Stimulated activated CD8-positive, alpha-beta memory T cell treated with anti-CD3 and anti-CD28 coated beads, Interleukin-12 subunit alpha, Interleukin-12 subunit beta, amount 100 ng/mL, for 4 hours (primary cell): ENCODE data around the gene REP15.
"Not testable (repeated sequence)": the region's sequence is repeated elsewhere in the genome, so short reads cannot be mapped to it uniquely, and the experiment has no call there.

Source experiments
- DNase-seq: peaks from one replicate; pipeline ENCODE4 v3.0.0-alpha.2; 2020; ENCODE audit warnings: low read depth

REP15 gene, protein sequence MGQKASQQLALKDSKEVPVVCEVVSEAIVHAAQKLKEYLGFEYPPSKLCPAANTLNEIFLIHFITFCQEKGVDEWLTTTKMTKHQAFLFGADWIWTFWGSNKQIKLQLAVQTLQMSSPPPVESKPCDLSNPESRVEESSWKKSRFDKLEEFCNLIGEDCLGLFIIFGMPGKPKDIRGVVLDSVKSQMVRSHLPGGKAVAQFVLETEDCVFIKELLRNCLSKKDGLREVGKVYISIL

DNA sequence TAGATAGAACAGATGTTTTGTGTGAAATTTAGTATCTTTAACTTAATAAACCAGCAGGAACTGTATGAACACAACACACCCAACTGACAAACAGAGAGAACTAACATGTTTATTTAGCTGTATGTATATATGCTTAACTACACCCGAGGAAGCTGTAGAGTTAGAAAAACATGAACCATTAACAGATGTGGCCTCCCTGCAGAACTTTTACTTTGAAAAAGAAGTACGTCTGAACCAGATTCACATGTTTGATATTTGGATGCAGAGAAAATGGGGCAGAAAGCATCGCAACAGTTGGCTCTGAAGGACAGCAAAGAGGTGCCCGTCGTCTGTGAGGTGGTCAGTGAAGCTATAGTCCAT lies at the start of gene REP15:
REP15 (plus strand) TSS at position 155 of the 360 bp plus-strand sequence; CDS start at position 271, 116 bp downstream.
- DNase-seq: no peak

DNA sequence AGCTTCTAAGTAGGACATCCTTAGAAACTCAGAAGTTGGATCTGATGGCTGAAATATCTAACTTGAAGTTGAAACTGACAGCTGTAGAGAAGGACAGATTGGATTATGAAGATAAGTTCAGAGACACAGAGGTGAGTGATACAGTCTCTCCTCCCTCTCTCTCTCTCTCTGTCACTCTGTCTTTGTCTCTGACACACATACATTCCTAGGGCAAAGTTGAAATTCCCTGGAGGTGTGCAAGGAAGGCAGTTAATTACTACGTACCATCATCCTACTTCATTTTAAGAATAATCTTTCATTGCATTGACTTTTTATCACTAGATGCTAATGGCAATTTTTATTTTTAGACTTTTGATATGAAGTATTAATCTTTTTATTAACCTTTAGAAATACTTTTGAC lies 46.2 kb upstream of the REP15 start:
- no peak for DNase-seq

DNA sequence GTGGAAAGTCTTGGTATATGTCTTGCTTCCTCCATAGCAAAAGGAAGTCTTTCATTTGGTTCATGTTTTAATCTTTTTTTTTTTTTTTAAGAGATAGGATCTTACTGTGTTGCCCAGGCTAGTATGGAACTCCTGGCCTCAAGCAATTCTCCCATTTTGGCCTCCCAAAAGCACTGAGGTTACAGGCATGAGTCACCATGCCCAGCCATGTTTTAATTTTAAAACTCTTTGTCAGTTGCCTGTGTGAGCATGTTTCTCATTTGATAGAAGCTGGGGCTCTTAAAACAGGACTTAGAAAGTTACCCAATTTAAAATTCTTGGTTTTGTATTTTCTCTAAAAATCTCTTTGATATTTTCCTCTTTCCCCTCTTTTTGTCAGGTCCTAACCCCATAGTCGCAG lies 45.0 kb upstream of the REP15 start:
- DNase-seq: no peak

DNA sequence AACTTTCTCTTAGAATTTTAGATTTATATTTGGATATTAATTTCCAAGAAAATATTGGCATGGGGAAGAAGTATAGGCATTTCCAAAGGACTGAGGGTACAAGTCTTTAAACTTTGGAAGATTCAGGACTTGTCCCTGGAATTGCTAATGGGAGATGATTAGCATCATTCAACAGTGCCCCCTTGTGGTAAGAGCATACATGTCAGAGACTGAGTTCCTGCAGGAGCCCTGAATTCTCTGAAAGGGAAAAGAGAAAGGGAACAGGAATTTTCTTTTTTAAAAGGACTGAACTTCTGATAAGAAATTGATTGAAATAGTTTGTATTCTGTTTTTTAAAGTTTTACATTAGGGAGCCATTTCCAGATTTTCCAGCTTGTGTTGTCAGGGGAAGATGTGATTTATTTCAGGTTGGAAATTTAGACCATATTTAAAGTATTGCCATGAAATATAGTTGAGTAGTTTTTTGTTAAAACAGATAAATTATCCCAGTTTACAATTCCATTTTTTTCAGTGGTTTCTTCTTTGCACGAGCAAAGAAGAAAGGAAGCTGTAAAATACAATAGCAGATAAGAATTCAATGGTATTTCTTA lies 44.0 kb upstream of the REP15 start:
- no peak for DNase-seq

DNA sequence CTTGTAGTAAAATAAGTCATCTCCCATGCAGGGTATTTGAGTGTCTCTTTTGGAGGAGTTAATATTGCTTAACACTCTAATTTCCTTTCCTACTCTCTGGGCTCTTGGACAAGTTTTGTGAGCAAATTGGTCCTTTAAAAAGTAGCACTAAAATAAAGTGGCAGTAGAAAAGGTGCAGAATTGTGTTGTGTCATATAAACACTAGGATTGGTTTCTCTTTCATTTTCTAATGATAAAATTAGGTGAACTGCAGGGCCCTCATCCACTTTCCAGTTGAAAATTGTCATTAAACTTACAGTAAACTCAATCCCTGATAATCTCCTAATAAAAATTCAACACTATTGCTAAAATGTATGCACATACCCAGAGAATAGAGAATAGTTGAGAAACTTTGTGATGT lies 42.6 kb upstream of the REP15 start:
- no peak for DNase-seq

DNA sequence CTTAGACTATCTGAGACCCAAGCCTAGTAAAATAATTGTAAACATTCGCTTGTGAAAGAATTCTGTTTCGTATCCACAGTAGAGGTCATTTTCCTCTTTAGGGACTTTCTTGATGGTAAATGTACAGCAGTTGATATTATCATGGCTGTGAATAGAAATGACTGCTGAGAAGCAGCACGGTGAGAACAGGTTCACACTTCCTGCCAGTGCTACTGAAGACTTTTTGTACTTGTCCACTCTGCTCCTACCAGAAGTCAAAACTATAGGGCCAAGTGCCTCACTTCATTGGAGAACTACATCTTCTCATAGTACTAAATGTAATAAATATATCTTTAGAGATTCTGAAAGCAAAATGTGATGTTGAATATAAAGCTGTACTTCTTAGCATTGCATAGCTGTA lies 40.8 kb upstream of the REP15 start:
- DNase-seq: not testable (repeated sequence)

DNA sequence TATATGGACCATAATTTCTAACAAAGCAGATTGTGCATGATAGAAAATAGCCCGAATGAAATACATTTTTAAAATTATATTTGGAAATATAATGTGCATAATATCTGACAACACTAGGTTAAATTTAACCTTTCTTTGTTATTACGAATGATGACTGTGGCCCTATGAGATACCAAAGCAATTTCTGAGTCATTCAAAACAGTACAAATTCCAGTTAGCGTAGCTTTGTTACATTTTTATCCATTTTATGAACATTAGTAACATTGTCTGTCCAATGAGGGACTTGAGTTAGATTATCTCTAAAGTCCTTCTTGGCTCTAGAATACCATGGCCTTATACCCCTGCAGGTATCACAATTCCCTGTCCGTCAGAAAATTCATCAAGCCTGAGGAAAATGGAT lies 39.0 kb upstream of the REP15 start:
- DNase-seq: no peak

DNA sequence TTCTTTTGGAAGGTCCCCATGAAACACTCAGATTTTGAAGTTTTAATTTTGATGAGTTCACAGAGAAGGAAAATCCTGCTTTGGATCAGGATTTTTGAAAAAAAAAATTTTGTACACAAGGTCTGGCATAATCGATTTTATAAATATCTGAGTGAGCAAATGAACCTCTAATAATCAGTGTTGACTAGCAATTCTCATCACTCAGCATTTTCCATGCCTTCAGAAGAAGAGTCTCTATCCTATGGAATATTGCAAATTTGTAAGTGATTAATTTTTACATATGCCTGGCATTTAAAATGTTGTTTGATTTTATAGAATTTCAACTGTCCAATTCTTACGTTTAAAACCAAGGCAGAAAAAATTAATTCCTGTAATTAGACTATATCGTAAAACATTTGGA lies 30.5 kb upstream of the REP15 start:
- no peak for DNase-seq

DNA sequence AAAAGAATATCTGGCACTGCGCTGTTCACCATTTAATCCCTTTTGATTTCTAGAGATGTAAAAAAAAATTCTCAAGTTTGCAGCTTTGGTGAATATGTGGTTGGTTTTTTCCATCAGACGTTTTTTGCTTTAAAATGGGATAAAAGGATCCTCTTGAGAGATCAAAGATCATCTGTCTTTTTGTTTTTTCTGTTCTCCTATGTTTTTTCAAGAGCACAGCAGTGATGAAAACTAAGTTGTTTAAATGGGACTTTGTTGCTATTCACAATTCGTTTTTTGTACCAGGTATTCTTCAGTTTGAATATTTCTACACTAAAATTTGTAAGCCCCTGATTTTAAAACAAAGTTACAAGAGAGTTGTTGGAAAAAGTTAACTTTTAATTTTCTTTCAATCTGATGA lies 29.7 kb upstream of the REP15 start:
- no peak for DNase-seq

DNA sequence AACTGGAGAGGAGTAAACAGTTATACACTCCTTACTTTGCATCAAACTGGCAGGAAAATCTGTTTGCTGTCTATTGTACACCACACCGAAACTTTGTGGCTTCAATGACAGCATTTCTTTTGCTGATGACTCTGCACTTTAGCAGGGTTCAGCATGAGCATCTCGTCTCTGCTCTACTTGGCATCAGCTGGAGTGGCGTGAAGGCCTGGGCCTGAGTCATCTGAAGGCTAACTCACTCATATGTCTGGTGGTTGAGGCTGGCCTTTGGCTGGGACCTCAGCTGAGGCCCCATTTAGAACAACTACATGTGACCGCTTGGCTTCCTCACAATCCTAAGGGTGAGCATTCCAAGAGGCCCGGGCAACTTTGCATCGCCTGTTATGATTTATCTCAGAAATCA lies 28.7 kb upstream of the REP15 start:
- no peak for DNase-seq

DNA sequence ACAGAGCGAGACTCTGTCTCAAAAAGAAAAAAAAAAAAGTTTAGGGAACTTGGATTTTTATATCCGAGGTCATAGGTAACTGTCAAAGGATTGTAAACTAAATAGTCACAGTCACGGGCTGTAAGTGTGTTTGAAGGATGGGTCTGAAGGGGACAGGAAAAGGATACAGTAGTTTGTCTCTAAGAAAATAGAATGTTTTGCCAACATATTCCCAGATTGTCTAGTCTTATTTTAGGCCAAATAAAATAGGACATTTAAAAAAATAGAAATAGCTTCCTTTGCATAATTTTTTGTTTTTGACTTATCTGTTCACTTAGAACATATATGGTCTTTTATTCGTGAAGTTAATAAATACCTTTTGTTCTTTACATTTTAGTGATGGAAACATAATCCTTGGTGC lies 24.2 kb upstream of the REP15 start:
- no peak for DNase-seq

DNA sequence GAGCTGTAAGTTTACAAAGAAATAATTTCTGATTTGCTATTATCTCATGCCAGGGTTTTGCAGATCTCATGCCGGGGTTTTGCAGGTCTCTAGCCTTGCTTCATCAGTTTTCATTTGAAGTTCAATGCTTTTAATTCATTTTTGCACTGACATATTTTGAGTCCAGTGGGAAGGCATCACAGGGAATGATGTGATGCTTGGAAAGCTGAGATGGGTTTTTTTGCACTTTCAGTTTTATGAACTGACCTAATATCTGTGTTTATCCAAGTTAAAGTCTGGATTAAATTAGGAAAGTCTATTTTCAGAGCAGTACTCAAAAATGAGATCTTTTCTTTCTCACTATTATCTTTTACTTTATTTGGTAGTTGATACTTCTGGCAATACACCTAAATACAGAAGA lies 23.6 kb upstream of the REP15 start:
- DNase-seq: no peak

DNA sequence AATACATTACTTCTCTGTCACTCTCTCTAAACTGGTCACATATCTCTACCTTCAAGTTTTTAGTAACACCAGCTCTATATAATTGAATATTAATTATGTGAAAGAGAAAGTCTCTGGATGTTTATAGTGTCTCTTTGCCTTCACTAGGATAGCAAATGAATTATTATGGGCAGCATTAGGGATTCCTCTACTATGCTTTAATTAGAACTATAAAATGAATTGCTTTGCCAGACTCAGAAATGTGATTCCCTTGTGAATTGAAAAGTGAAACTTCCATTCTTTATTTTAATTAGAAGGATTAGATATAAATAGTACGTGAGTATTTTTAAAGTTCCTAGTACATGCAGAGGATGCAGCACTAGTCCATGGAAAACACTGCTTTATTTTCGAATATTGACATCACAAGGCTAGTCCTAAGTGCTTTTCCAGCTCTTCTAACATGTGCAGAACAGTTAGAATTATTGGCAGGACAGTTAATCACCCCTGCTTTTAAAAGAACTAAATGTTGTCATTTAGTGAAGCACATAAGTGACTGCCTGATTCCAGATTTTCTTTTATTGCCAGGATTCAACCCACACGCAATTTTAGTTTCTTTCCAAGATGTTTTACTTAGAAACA lies 23.0 kb upstream of the REP15 start:
- DNase-seq: no peak

DNA sequence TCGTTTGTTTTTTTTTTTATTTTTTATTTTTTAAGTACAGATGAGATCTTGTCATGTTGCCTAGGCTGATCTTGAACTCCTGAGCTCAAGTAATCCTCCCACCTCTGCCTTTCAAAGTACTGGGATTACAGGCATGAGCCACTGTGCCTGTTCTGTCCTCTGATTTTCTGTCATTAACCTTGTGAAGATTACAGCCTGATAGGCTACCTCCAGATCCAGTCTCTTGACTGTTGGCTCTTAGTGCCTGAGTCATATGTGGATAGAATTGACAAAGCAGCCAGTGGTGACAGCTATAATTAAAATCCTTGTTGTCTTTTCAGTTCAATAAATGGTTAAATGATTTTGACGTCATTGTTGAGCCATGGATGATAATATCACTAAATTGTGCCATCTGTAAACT lies 21.3 kb upstream of the REP15 start:
- no peak for DNase-seq

DNA sequence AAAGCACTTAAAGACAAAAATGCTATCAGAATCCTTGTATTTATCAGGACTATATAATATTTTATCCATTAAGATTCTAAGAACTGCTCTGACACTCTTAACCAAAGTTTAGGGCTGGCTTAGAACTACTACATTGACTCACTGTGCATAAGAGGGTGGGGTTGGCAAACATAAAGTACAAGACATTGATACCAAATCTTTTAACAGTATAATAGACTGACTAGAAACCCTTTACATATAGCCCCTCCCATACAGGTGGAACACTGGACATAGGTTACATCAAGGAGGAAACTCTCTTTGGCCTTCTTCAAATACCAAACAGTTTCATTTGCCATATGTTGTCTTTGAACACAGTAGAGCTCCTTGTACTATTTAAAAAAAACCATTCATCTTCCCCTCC lies 15.6 kb upstream of the REP15 start:
- no peak for DNase-seq

DNA sequence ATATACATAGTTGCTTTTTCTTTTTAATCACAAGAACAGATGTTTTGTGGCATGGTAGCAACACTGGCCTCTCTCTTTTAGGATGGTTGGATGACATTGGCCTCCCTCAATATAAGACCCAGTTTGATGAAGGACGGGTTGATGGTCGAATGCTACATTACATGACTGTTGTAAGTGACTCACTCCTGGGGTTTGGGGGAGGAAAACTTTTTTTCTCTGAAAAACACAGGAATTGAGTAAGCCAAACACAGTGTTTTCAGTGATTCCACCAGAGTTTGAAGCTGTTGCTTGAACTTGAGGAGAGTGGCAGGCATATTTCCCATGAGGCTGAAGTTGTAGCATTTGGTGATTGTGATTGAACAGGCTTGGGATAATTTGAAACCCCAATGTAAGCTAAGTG lies 13.7 kb upstream of the REP15 start:
- DNase-seq: no peak

DNA sequence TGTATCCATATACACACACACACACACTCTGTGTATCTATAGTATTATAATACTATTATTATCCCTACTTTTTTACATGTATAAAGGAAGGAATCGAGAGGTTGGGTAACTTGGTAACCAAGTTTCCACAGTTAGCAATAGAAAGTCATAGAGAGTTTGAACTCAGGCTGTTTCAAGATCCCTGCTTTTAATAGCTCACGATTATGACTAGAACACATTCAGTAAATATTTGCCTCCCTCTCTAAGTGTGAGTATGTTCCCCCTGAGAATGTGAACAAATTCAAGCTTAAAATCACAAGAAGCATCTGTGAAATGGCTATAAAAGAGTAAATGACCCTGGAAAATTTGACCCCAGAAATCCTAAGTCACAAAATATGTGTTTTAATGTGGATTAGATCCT lies 11.0 kb upstream of the REP15 start:
- no peak for DNase-seq

DNA sequence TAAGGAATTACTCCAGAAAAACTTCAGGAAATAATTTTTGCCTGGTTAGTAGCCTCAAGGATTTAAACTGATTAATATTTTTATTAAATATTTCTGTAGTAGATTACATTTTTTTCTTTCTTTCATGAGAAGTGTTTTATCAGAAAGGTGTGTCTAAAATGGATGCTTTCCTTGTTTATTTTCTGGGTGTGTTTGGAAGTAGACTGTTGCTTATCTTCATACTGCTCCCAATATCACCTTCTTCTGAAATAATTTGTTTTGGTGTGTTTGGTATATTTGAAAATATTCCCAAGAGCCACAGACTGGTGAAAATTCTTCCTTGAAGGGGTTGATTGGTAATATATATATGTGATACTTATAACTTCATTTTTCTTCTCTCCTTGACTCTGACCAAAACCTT lies 10.1 kb upstream of the REP15 start:
- no peak for DNase-seq

DNA sequence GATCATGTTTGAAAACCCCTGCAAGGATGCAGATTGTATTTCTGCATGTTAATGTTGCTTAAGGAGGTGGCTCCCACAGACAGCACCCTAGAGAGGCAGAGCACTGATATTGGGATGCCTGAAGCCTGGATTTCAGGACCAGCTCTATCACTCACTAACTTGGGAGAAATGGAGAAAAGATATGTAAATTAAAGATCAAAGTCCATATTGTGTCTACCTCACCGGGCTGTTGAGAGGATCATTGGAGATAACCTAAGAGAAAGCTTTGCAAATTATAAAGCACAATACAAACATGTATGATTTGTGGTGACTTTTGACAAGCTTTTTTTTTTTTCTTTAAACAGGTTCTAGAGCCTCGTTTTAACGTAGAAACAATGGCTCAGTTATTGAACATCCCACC lies 7.6 kb upstream of the REP15 start:
- no peak for DNase-seq

DNA sequence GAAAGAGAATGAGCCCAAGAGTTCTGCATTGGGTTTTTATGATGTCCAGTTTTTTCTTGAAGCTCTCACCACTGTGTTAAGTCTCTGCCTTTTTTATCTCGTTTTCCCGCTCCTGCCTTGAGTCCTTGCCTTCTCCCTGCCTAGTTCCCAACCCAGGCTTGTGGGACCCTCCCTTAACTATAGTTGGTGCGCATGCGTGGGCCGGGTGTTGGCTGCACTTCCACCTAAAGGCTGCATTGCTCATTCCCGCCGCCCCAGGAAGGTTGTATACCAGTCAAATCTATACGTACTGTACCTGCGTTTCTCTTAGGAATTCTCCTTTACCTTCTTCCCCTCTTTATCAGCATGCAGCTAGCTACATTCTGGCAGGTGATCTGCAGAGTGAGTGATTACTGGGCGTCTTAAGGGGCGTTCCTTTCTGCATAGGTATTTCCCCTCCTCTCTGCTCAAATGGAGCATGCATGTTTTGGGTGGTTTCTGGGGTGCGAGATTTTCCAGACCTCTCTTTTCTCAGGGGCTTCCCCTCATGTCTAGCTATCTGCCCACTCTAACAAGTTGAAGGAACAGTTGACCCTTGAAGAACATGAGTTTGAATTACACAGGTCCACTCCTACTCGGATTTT lies 6.6 kb upstream of the REP15 start:
- no peak for DNase-seq

DNA sequence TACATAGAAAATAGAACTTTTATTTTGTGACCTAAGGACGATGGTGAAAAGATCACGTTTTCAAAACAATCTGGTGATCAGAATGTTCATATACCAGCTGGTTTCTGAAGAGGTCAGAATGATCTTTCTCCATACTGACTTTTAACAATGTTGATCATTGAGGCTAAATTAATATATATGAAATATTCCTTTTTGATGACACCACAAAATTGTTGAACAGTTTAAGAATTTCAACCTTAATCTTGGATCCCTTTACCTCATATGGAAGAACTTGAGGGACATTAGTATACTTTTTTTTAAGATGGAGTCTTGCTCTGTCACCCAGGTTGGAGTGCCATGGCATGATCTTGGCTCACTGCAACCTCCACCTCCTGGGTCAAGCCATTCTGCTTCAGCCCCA lies 2.8 kb upstream of the REP15 start:
- DNase-seq: no peak

DNA sequence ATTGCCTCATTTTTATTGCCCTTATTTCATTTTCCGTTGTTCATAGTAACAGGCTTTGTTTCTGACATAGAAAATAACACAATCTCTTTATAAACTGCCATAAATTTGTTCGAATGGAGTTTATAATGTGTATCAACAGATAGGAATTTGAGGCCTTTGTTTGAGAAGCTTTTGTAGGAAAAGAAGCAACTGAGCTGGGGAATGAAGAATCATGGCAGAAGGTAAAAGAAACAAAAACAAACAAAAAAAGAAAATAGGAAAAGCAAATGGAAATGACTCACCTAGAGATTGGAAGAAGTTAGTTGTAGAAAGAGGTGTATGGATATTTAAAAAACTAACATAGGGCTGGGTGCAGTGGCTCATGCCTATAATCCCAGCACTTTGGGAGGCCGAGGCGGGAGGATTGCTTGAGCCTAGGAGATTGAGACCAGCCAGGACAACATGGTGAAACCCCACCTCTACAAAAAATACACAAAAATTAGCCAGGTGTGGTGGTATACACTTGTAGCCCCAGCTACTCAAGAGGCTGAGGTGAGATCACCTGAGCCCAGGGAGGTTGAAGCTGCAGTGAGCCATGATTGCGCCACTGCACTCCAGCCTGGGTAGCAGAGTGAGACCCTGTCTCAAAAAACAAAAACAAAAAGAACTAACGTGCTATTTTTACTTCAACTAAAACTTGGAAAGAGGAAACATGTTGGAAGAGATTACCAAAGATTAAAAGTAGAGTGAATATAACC lies 523 bp upstream of the REP15 start:
- no peak for DNase-seq
